Measurements from ENCODE around the gene CDK6.

The CDK6 gene

GRCh38 chr7:92847305-92847704 lies 10.9 kb upstream of the CDK6 start:
- in situ Hi-C loops (cut with MboI; ENCODE audit: low sequenced_read_pairs) = no loop called here

DNA sequence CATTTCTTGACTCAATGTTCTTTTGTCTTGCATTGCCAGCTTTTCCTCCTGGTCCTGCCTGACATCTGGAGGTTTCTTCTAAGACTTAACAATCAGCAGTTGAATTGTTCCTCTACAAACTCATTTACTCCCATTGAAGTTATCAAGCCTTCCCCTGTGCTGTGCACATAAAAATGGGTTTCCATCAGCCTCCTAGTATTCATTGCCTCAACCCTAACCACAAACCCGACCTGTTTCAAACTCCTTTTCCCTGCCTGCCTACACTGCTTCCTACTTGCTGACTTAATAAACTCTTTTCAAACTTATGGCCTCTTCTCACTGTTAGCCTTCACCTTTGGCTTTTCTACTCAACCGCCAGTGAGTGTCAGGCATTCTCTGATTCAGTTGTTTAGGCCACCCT lies 9.4 kb upstream of the CDK6 start:
- in situ Hi-C loops (cut with MboI; ENCODE audit: low sequenced_read_pairs) = no loop called here

DNA sequence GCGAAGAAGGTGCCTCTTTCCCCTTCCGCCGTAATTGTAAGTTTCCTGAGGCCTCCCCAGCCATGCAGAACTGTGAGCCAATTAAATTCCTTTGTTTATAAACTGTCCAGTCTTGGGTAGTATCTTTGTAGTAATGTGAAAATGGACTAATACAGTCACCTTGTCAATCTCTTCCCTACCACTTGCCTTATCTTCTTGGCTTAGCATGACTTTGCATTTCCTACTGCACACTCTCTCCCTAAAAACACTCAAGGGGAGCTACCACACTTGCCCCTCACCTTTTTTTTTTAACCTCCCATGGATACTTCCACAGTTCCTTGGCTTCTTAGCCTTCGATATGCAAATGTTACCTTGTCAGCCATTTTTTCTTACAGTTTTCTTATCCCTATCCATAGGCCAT lies 7.4 kb upstream of the CDK6 start:
- in situ Hi-C loops (cut with MboI; ENCODE audit: low sequenced_read_pairs) = no loop called here

- in situ Hi-C loops (cut with MboI; ENCODE audit: low sequenced_read_pairs) = no loop called here
Observed at GRCh38 chr7:92843034-92843760, 6.8 kb upstream of the CDK6 start.

- in situ Hi-C loops (cut with MboI; ENCODE audit: low sequenced_read_pairs) = no loop called here
Observed at GRCh38 chr7:92841192-92841591, 4.8 kb upstream of the CDK6 start.

DNA sequence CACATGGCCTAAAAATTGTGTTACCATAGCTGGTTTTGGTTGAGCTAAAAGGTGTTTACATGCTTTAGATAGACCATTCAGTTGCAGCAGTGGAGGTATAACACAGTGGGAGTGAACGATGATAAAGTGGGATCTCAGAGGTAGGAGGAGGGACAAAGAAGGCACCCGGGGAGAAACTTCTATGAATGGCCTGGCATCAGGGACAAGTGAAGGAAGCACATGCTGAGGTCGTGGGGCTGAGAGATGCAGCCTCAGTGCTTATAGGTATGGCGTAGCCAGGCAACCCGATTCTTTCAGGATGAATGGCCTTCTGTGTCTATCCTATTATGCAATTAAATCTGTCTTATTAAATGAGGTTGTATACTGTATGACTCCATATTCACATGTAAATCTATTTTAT lies 3.9 kb upstream of the CDK6 start:
- in situ Hi-C loops (cut with MboI; ENCODE audit: low sequenced_read_pairs) = no loop called here

DNA sequence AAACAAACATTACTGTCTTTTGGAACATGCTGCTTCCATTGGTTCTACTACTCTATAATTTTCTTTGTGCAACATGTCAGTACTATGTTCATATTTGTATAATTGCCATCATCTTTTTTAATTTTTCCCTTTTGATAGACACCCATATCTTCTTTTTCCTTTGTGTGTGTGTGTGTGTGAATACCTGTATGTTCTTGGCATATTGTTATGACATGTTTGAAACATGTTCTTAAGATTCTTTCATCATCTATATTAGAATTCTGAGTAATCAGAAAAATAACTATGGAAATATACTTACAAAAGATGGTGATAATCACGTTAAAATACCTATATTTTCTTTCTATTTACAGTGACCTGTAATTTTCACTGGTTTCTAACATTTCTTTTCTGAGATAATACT lies 3.5 kb upstream of the CDK6 start:
- in situ Hi-C loops (cut with MboI; ENCODE audit: low sequenced_read_pairs) = no loop called here

DNA sequence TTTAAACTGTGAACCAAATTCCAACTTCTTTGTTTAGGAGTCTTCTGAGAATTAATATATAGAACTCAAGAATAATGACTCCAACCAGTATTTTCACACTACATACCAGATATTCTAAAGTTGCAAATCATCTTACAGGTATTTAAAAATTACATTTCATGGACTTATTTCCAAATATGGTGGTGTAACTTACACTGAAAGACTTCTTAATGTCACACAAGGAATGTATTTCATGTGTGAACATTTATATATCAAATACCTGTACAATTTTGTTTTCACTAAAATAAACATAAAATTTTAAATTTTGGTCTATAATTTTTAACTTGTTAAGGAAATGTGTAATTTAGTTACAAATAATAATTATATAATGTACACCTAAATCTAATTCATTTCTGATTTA lies 2.6 kb upstream of the CDK6 start:
- in situ Hi-C loops (cut with MboI; ENCODE audit: low sequenced_read_pairs) = no loop called here

DNA sequence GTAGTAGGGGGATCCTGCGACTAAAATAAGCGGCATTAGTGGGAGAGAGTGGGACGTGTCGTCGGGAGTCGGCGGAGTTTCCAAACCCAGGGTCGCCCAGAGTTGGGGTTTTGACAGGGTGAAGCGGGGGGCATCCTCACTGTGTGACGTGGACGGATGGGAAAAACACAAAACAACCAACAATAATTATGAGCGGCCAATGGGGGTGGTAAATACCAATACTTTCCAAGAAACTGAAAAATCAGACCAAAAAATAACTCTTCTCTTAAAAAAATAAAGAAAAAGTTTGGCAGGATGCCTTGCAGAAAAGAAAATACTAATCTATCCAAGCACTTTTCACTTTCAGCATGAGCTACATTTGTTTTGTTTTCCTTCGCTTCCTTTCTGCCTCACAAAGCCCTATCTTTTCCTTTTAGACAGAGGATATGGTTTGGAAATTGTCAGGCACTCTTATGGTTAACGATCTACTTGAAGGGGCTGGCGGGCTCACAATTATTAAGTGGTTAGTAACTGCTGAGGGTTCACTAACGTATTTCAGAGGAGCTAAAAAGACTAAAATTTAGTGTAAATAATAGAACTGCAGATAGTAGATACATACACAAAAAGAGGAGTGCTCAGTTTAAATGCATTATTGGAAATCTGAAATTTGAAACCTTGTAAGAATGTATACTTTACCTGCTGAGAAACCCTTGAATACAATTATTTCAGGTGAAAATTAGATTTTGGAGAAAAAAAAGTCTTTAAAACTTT lies 802 bp upstream of the CDK6 start:
- in situ Hi-C loops (cut with MboI; ENCODE audit: low sequenced_read_pairs) = no loop called here

- in situ Hi-C loops (cut with MboI; ENCODE audit: low sequenced_read_pairs) = no loop called here
Observed at GRCh38 chr7:92835851-92836488, 403 bp downstream of the CDK6 start.

GRCh38 chr7:92835261-92835850 lies 1.0 kb downstream of the CDK6 start:
- in situ Hi-C loops (cut with MboI; ENCODE audit: low sequenced_read_pairs) = no loop called here

- in situ Hi-C loops (cut with MboI; ENCODE audit: low sequenced_read_pairs) = no loop called here
Observed at GRCh38 chr7:92834507-92835260, 1.7 kb downstream of the CDK6 start.

DNA sequence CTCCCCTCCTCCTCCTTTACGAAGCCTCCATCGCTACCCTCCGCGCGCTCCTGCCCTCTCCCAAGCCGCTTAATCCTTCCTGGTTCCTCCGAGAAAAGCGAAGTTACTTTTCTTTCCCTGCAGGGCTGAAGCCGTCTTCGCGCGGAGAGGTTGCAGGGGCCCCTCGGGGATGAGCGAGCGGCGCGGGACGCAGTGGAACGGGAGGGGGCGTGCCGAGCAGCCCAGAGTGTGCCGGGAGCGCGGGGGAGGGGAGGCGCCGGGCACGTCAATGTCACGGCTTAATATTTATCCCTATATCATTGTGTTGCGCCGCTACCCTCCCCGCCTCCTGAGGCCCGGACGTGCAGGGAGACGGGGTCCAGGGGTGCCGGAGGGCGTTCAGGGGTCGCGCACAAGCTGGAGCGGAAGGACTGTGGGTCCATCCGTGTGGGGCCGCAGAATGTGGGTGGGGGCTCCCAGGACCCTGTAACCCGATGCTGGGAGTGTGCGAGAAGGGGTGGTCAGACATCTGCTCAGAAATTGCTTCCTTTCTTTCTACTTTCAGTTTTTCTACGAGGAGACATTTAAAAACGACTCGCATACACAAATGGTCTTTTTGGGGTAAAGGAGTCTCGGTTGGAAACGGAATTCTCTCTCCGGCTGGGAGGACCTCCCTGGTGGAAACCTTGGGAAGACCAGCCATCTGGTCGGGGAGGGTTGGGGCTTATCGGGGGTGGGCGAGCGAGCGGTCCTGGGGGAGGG lies 2.4 kb downstream of the CDK6 start:
- in situ Hi-C loops (cut with MboI; ENCODE audit: low sequenced_read_pairs) = no loop called here

DNA sequence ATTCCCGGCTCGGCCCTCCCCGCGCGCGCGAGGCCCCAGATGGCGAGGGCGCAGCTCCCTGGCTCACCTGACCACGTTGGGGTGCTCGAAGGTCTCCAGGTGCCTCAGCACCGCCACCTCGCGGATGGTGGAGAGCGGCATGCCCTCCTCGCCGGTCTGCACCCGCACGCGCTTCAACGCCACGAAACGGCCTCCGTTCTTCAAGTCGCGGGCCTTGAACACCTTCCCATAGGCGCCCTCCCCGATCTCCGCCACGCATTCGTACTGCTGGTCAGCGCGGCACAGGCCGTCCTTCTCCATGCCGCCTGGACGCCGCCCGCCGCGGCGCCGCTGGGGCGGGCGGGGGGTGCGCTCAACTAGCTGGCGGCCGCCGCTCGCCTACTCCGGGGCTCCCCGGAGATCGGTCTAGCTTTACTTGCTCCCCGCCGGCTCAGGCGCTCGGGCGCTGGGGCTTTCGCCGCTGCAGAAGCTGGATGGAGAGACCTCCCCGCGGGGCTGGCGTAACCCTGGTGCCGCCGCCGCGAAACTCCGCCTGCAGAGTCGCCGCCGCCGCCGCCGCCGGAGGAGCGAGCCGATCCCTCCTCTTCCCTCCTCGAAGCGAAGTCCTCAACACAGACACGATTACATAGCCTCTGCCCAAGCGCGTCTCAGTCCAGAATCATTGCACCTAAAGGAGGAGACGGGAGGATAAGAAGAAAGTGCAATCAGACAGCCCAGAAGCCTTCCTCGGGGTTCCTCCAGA lies 3.2 kb downstream of the CDK6 start:
- in situ Hi-C loops (cut with MboI; ENCODE audit: low sequenced_read_pairs) = no loop called here

GRCh38 chr7:92832534-92833023 lies 3.8 kb downstream of the CDK6 start:
- in situ Hi-C loops (cut with MboI; ENCODE audit: low sequenced_read_pairs) = no loop called here

DNA sequence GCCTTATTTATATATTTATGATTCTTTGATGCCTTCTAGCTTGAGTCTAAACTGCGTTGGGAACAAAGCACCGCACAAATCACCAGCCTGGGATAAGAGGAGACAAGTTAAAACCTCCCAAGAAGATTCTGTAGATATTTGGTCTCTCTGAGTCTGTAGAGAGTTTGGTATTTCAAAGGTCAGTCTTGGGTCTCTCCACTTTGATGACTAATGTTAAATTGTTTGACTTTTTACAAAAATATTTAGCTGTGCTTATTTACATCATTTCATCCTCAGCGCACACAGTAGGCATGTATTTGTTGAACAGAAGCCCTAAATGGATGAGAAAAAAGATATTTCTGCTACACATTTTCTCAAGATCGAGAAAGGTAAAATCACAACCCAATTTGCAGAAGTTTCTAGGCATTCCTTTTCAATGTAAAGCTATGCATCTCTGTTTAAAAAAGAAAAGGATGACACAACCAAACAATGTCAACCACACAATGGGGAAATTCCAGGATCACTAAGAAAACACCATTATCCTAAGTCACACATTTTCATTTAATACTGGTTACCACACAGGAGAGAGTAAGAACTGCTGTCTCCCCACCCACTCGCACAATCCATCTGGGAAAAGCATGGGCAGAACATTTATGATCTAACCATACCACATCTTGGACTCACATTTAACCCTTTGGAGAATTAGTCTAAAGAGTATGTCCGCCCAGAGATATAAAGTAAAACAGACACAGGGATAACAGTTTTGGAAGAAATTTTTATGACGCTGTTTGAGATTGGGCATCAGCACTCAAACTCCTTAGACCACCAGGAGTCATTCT lies 4.4 kb downstream of the CDK6 start:
- in situ Hi-C loops (cut with MboI; ENCODE audit: low sequenced_read_pairs) = no loop called here

DNA sequence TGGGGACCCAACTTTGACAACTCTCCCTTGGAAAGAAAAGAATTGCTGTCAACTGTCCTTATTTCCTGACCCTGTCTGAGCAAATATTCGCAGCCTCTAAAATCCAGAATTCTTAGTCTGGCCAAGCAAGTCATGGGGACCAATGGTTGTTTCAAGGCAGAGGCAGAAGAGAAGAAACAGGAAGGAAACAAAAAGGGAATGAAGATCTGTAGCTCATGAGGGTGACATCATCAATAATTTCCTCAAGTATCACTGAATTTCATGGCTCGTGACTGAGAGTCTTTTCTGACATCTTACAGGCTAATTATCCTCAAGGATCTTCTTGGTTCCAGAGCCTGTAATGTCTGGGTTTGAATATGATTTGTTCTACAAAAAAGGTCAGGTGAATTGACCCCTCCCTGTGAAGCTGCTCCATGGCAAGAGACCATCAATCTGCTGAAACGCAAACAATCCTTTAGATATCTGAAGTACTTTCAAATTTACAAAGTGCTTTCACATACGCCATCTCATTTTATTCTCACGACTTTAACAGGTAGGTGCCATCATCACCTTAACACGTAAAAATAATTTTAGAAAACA lies 5.8 kb downstream of the CDK6 start:
- in situ Hi-C loops (cut with MboI; ENCODE audit: low sequenced_read_pairs) = no loop called here

DNA sequence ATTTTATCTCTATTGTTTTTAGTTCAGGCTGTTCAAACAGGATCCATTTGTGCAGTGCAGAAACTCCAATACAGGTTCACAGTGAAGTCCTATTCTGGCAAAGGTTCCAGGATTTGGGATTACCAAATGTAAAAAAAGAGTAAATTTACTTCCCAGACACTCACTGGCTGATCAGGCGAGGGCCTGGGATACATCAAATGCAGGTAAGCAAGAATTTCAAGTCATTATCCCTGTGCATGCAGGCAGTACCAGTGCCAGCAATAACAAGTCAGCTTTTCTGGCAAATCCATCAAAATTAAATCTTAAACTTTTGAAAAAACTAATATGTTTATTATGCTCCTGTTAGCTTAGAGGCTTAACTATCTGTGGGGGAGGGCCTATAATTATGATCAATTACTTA lies 6.3 kb downstream of the CDK6 start:
- in situ Hi-C loops (cut with MboI; ENCODE audit: low sequenced_read_pairs) = no loop called here

Data from HL-60/S4 (cell line).